ENCODE measurements around the gene NPFF.

NPFF gene

GRCh38 chr12:53476769-53477209 lies 30.5 kb downstream of the NPFF start:
- no peak for DNase-seq (ENCODE audit: low read depth in 2 of 2)

- DNase-seq (ENCODE audit: low read depth in 2 of 2), result no peak
Observed at GRCh38 chr12:53474819-53475218, 32.5 kb downstream of the NPFF start.

GRCh38 chr12:53474077-53474476 lies 33.2 kb downstream of the NPFF start:
- DNase-seq (ENCODE audit: low read depth in 2 of 2), result no peak

GRCh38 chr12:53472056-53472582 lies 35.2 kb downstream of the NPFF start:
- no peak for DNase-seq (ENCODE audit: low read depth in 2 of 2)

GRCh38 chr12:53468282-53468681 lies 39.0 kb downstream of the NPFF start:
- DNase-seq (ENCODE audit: low read depth in 2 of 2), result no peak

GRCh38 chr12:53467880-53468279 lies 39.4 kb downstream of the NPFF start:
- no peak for DNase-seq (ENCODE audit: low read depth in 2 of 2)

- DNase-seq (ENCODE audit: low read depth in 2 of 2), result no peak
Observed at GRCh38 chr12:53467082-53467481, 40.2 kb downstream of the NPFF start.

- no peak for DNase-seq (ENCODE audit: low read depth in 2 of 2)
Observed at GRCh38 chr12:53466640-53467039, 40.6 kb downstream of the NPFF start.

- no peak for DNase-seq (ENCODE audit: low read depth in 2 of 2)
Observed at GRCh38 chr12:53465679-53466078, 41.6 kb downstream of the NPFF start.

- DNase-seq (ENCODE audit: low read depth in 2 of 2), result no peak
Observed at GRCh38 chr12:53464685-53465418, 42.4 kb downstream of the NPFF start.

- DNase-seq (ENCODE audit: low read depth in 2 of 2), result no peak
Observed at GRCh38 chr12:53463802-53464560, 43.3 kb downstream of the NPFF start.

- DNase-seq (ENCODE audit: low read depth in 2 of 2), result no peak
Observed at GRCh38 chr12:53462935-53463334, 44.3 kb downstream of the NPFF start.

GRCh38 chr12:53461591-53461990 lies 45.7 kb downstream of the NPFF start:
- no peak for DNase-seq (ENCODE audit: low read depth in 2 of 2)

GRCh38 chr12:53461059-53461458 lies 46.2 kb downstream of the NPFF start:
- no peak for DNase-seq (ENCODE audit: low read depth in 2 of 2)

GRCh38 chr12:53459097-53459496 lies 48.2 kb downstream of the NPFF start:
- DNase-seq (ENCODE audit: low read depth in 2 of 2), result no peak

Measured in stimulated activated CD8-positive, alpha-beta memory T cell treated with anti-CD3 and anti-CD28 coated beads, Interleukin-7, amount 100 ng/mL, for 1 hour (primary cell).